Stimulated activated naive CD8-positive, alpha-beta T cell treated with anti-CD3 and anti-CD28 coated beads, Interleukin-15, Interleukin-2, amounts not matched to agents 100 ng/mL and 50 ng/mL, for 24 hours (primary cell): ENCODE measurements around the gene MCM9.

Source experiments
- H3K27ac Mint-ChIP-seq: one replicate; pipeline ENCODE4 v1.8.0; 2021; ENCODE audit warnings: mild to moderate bottlenecking, mixed read lengths
- H3K27me3 Mint-ChIP-seq: one replicate; pipeline ENCODE4 v1.8.0; 2021; ENCODE audit warnings: mixed read lengths
- H3K36me3 Mint-ChIP-seq: one replicate; pipeline ENCODE4 v1.8.0; 2021; ENCODE audit warnings: low read depth, mixed read lengths
- H3K4me1 Mint-ChIP-seq: one replicate; pipeline ENCODE4 v1.8.0; 2021; ENCODE audit warnings: low read depth, mixed read lengths
- H3K4me3 Mint-ChIP-seq: one replicate; pipeline ENCODE4 v1.8.0; 2021; ENCODE audit warnings: mild to moderate bottlenecking, mixed read lengths
- H3K9me3 Mint-ChIP-seq: one replicate; pipeline ENCODE4 v1.8.0; 2021; ENCODE audit warnings: mixed read lengths

MCM9 gene

DNA sequence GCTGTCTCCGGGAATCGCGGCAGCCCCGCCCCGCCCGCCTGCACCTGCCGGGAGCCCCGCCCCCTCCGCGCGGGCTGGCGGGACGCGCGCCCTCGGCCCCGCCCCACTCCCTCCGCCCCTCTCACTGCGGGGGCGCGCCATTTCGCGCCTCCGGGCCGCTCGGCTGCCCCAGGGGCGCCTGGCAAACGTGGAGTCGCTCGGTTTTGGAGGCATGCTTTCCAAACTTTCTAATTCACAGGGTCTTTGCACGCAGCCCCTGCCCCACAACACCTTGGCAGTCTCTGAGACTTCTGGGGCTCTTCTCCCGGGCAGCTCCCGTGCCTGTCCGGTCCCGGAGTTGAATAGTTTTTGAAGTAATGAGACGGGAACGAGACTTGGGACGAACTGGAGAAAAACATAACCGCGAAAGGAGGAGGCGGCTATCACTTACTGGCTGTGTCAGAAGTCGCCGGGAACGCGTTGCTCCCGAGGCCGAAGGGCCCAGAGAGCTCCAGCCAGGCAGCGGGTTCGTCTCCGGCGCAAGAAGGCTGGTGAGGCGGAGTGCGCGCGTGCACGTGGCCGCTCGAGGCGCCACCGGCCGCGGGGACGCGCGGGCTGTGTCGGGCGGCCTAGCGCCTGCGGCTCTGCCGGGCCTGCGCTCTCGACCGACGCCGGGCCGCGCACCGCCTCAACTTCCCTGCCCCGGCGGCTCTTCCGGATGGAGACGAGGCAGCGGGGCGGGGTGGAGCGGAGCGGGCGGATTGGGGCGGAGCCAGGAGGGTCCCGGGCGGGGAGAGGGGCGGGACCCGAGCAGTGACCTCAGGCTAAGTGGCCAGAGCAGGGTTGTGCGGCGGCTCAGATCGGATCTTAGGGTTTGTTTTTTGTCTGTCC lies at the start of gene MCM9:
TSS of gene MCM9 (minus strand) at position 699 of the 870 bp plus-strand sequence. CDS start 3,436 bp downstream, outside the sequence.
- H3K4me3 Mint-ChIP-seq, result peak within 1 kb of the TSS; percentile 90
- H3K4me1 Mint-ChIP-seq, result peaks cover 30% of the 10 kb centered on the region
- peak within 1 kb of the TSS; percentile 94 for H3K27ac Mint-ChIP-seq
- peaks cover 51% of the 10 kb centered on the region for H3K36me3 Mint-ChIP-seq
- peaks cover 7% of the 10 kb centered on the region for H3K9me3 Mint-ChIP-seq
- no peaks in the 10 kb centered on the region for H3K27me3 Mint-ChIP-seq

GRCh38 chr6:118984342-118984741 lies 49.4 kb upstream of the MCM9 start:
- H3K36me3 Mint-ChIP-seq, result no peaks in the 10 kb centered on the region
- no peak overlapping the region for H3K4me3 Mint-ChIP-seq
- H3K4me1 Mint-ChIP-seq, result no peaks in the 10 kb centered on the region
- no peak overlapping the region for H3K27ac Mint-ChIP-seq
- no peaks in the 10 kb centered on the region for H3K27me3 Mint-ChIP-seq
- no peaks in the 10 kb centered on the region for H3K9me3 Mint-ChIP-seq

- Mint-ChIP-seq H3K4me1 (no peaks in the 10 kb centered on the region), H3K9me3 (no peaks in the 10 kb centered on the region), H3K36me3 (peaks cover 5% of the 10 kb centered on the region), H3K4me3 (no peak overlapping the region), H3K27me3 (no peaks in the 10 kb centered on the region), H3K27ac (no peak overlapping the region)
Measured at GRCh38 chr6:118982575-118982911, 47.6 kb upstream of the MCM9 start.

GRCh38 chr6:118981884-118982574 lies 47.1 kb upstream of the MCM9 start:
- Mint-ChIP-seq H3K36me3 (peaks cover 5% of the 10 kb centered on the region), H3K4me3 (no peak overlapping the region), H3K27ac (no peak overlapping the region), H3K9me3 (no peaks in the 10 kb centered on the region), H3K27me3 (no peaks in the 10 kb centered on the region), H3K4me1 (no peaks in the 10 kb centered on the region)

- Mint-ChIP-seq H3K27me3 (no peaks in the 10 kb centered on the region), H3K4me1 (no peaks in the 10 kb centered on the region), H3K27ac (no peak overlapping the region), H3K4me3 (no peak overlapping the region), H3K9me3 (no peaks in the 10 kb centered on the region), H3K36me3 (peaks cover 5% of the 10 kb centered on the region)
Measured at GRCh38 chr6:118980063-118980462, 45.1 kb upstream of the MCM9 start.

- no peaks in the 10 kb centered on the region for H3K27me3 Mint-ChIP-seq
Measured at GRCh38 chr6:118974790-118975189, 39.8 kb upstream of the MCM9 start.

GRCh38 chr6:118971682-118972081 lies 36.7 kb upstream of the MCM9 start:
- Mint-ChIP-seq H3K36me3 (no peaks in the 10 kb centered on the region), H3K27me3 (no peaks in the 10 kb centered on the region), H3K27ac (no peak overlapping the region), H3K4me3 (no peak overlapping the region), H3K4me1 (no peaks in the 10 kb centered on the region), H3K9me3 (no peaks in the 10 kb centered on the region)

More at GRCh38 chr6:118974790-118975189, 39.8 kb upstream of the MCM9 start:
- peaks cover 5% of the 10 kb centered on the region for H3K36me3 Mint-ChIP-seq
- H3K4me3 Mint-ChIP-seq, result no peak overlapping the region
- H3K27ac Mint-ChIP-seq, result no peak overlapping the region
- H3K4me1 Mint-ChIP-seq, result no peaks in the 10 kb centered on the region
- no peaks in the 10 kb centered on the region for H3K9me3 Mint-ChIP-seq

GRCh38 chr6:118970866-118971265 lies 35.9 kb upstream of the MCM9 start:
- no peak overlapping the region for H3K27ac Mint-ChIP-seq
- H3K4me3 Mint-ChIP-seq, result no peak overlapping the region
- no peaks in the 10 kb centered on the region for H3K9me3 Mint-ChIP-seq
- no peaks in the 10 kb centered on the region for H3K27me3 Mint-ChIP-seq
- H3K4me1 Mint-ChIP-seq, result no peaks in the 10 kb centered on the region
- H3K36me3 Mint-ChIP-seq, result no peaks in the 10 kb centered on the region

DNA sequence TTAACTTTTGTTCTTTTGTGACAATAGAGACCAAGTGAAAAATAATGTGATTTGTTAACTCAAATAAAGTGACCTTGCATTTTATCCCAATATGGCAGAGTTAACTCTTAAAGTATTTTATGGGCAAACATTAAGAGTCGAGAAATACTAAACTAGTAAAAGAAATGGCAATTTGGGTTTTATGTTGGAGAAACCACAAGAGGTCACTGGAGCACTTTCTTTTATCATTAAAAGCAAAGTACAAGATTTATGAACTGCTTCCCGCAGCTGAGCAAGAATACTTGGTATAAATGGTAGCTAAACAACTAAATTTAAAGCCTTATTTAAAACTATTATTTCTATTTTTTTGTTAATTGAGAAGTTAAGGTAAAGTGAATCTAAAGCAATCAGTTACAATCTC lies 33.5 kb upstream of the MCM9 start:
- no peak overlapping the region for H3K4me3 Mint-ChIP-seq
- H3K27me3 Mint-ChIP-seq, result no peaks in the 10 kb centered on the region
- no peaks in the 10 kb centered on the region for H3K9me3 Mint-ChIP-seq
- H3K27ac Mint-ChIP-seq, result no peak overlapping the region
- no peaks in the 10 kb centered on the region for H3K36me3 Mint-ChIP-seq
- H3K4me1 Mint-ChIP-seq, result no peaks in the 10 kb centered on the region

- H3K36me3 Mint-ChIP-seq, result no peaks in the 10 kb centered on the region
- no peaks in the 10 kb centered on the region for H3K9me3 Mint-ChIP-seq
- no peaks in the 10 kb centered on the region for H3K27me3 Mint-ChIP-seq
- no peak overlapping the region for H3K4me3 Mint-ChIP-seq
- H3K27ac Mint-ChIP-seq, result no peak overlapping the region
- no peaks in the 10 kb centered on the region for H3K4me1 Mint-ChIP-seq
Measured at GRCh38 chr6:118967239-118967638, 32.3 kb upstream of the MCM9 start.

DNA sequence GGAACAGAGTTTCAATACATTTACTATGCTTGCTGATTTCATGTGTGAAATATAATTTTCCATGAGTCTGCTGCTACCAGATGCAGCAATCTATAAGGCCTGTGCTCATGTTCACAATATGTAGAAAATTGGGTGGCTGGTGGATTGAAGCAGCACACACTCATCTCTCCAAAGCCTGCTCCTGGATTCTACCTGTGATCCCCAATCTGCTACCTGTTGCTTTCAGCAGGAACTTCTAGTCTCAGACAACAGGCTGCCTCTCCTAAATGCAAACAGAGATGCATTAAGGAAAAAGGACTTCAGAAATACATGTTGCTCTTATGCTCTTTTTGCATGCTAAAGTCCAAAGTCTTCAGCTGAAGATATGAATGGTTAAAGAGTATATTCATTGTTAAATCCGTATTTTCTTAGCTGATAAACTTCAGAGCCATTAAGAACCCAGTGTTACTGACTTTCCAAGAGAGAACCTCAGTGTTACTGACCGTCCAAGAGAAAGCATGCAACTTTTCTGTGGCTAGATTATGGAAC lies 30.9 kb upstream of the MCM9 start:
- H3K4me3 Mint-ChIP-seq, result no peak overlapping the region
- H3K36me3 Mint-ChIP-seq, result no peaks in the 10 kb centered on the region
- H3K4me1 Mint-ChIP-seq, result no peaks in the 10 kb centered on the region
- no peaks in the 10 kb centered on the region for H3K27me3 Mint-ChIP-seq
- H3K27ac Mint-ChIP-seq, result no peak overlapping the region
- no peaks in the 10 kb centered on the region for H3K9me3 Mint-ChIP-seq

- H3K27ac Mint-ChIP-seq, result no peak overlapping the region
- H3K36me3 Mint-ChIP-seq, result no peaks in the 10 kb centered on the region
Measured at GRCh38 chr6:118965371-118965770, 30.4 kb upstream of the MCM9 start.

GRCh38 chr6:118963003-118963402 lies 28.0 kb upstream of the MCM9 start:
- Mint-ChIP-seq H3K4me3 (no peak overlapping the region), H3K4me1 (no peaks in the 10 kb centered on the region), H3K27me3 (no peaks in the 10 kb centered on the region), H3K9me3 (no peaks in the 10 kb centered on the region), H3K27ac (no peak overlapping the region), H3K36me3 (no peaks in the 10 kb centered on the region)

More at GRCh38 chr6:118965371-118965770, 30.4 kb upstream of the MCM9 start:
- no peaks in the 10 kb centered on the region for H3K4me1 Mint-ChIP-seq
- no peak overlapping the region for H3K4me3 Mint-ChIP-seq
- no peaks in the 10 kb centered on the region for H3K9me3 Mint-ChIP-seq
- no peaks in the 10 kb centered on the region for H3K27me3 Mint-ChIP-seq

- H3K36me3 Mint-ChIP-seq, result no peaks in the 10 kb centered on the region
Measured at GRCh38 chr6:118959903-118960302, 24.9 kb upstream of the MCM9 start.

GRCh38 chr6:118953391-118953790 lies 18.4 kb upstream of the MCM9 start:
- H3K4me3 Mint-ChIP-seq, result no peak overlapping the region
- no peaks in the 10 kb centered on the region for H3K36me3 Mint-ChIP-seq
- H3K27ac Mint-ChIP-seq, result no peak overlapping the region
- H3K9me3 Mint-ChIP-seq, result peaks cover 5% of the 10 kb centered on the region
- no peaks in the 10 kb centered on the region for H3K4me1 Mint-ChIP-seq
- no peaks in the 10 kb centered on the region for H3K27me3 Mint-ChIP-seq

More at GRCh38 chr6:118959903-118960302, 24.9 kb upstream of the MCM9 start:
- Mint-ChIP-seq H3K9me3 (no peaks in the 10 kb centered on the region), H3K27ac (no peak overlapping the region), H3K27me3 (no peaks in the 10 kb centered on the region), H3K4me1 (no peaks in the 10 kb centered on the region), H3K4me3 (no peak overlapping the region)
